Activated CD8-positive, alpha-beta memory T cell treated with anti-CD3 and anti-CD28 coated beads, Interleukin-2, amount 10 ng/mL, durations not matched to agents 7 days and 5 days (primary cell): Measurements from ENCODE around the gene MIDN. TPM values are rescaled to one million over a fixed set of nuclear protein-coding genes. Genes with fewer than 3 reads are reported as not detected.

Experiments
- ATAC-seq: fragments of 150-1000 bp; cut with Tn5 transposase; one replicate; pipeline ENCODE4 v1.10.0; 2021; ENCODE audit warnings: moderate library complexity
- CTCF ChIA-PET: fragments of 350-600 bp; sonication (Branson Sonifier 250); formaldehyde crosslinking; loops from one replicate; lab custom pipeline; 2021; ENCODE audit warnings: antibody characterized with exemption; lab: Charles Lee
- DNase-seq: peaks from one replicate; pipeline ENCODE4 v3.0.0-alpha.2; 2020
- H3K27ac Mint-ChIP-seq: one replicate; pipeline ENCODE4 v1.8.0; 2021; ENCODE audit warnings: mild to moderate bottlenecking, mixed read lengths
- H3K27me3 Mint-ChIP-seq: one replicate; pipeline ENCODE4 v1.8.0; 2021; ENCODE audit warnings: mixed read lengths
- H3K36me3 Mint-ChIP-seq: one replicate; pipeline ENCODE4 v1.8.0; 2021; ENCODE audit warnings: mild to moderate bottlenecking, mixed read lengths
- H3K4me1 Mint-ChIP-seq: one replicate; pipeline ENCODE4 v1.8.0; 2021; ENCODE audit warnings: mixed read lengths
- H3K4me3 Mint-ChIP-seq: one replicate; pipeline ENCODE4 v1.8.0; 2021; ENCODE audit warnings: mild to moderate bottlenecking, moderate library complexity, mixed read lengths
- H3K9me3 Mint-ChIP-seq: one replicate; pipeline ENCODE4 v1.8.0; 2022; ENCODE audit warnings: low read depth, mixed read lengths
- total RNA-seq, 2 experiments: library from RNA; stranded (reverse); gene quantifications; one replicate each; pipeline ENCODE4 v1.2.3, GENCODE V29; 2021

The MIDN gene
- total RNA-seq, 2 experiments from 2014 or later: 73.3 to 88.6 TPM

- Mint-ChIP-seq H3K27me3 (no peaks in the 10 kb centered on the region), H3K36me3 (peaks cover 7% of the 10 kb centered on the region), H3K9me3 (no peaks in the 10 kb centered on the region), H3K27ac (peak overlapping the region; percentile 86), H3K4me1 (peaks cover 27% of the 10 kb centered on the region), H3K4me3 (peak overlapping the region; percentile 54)
- DNase-seq (no peak), ATAC-seq (no peak)
- CTCF ChIA-PET: interaction anchor here (0.9 to 1.2 kb wide), 4 partner anchors 8 to 30 kb away, joined by 3 to 5 read pairs (median 3); no protein-coding TSS in a partner anchor
Measured at GRCh38 chr19:1214299-1214861, 34.0 kb upstream of the MIDN start.

DNA sequence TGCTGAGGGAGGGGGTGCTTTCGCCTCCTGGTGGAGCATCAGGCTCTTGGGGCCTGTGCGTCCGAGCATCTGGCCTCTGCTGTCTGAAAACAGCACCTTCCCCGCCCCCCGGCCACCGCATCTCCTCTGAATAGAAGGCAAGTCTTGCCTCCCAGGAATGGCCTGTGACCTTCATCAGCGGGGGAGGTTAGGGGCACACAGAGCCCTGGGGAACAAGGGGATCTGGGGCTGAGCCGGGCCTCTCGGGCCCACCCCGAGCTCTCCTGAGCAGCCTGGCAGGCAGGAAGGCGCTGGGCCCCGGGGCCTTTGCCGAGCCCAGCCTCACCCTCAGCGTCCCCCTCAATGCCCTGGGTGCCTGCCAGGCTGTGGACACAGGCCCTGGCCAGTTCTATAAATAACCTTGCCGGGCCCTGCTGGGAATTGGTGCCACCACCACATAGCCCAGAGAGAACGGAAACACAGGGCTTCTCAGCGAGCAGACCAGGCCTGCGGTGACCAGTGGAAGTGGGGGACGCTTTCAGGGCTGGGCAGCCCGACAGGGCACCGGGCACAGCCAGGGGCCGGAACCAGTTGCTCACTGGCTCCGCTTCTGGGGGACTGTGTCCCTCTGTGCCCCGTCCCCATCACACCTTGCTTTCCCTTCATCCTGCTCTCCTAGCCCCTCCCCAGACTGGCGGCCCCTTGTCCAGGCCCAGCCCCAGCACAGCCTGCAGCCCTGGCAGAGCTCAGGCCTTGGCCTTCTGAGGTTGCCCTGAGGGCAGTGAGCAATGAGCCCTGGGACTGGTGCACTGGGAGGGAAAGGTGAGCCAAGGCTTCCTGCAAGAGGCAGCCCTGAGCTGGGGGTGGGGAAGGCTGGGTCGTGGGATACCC is 33.3 kb upstream of the MIDN start:
- H3K36me3 Mint-ChIP-seq: peaks cover 5% of the 10 kb centered on the region
- H3K4me3 Mint-ChIP-seq: no peak overlapping the region
- H3K9me3 Mint-ChIP-seq: no peaks in the 10 kb centered on the region
- no peaks in the 10 kb centered on the region for H3K27me3 Mint-ChIP-seq
- CTCF ChIA-PET: interaction anchor here (1.0 kb wide), 1 partner anchor 29 kb away, joined by 3 read pairs; no protein-coding TSS in a partner anchor
- peaks cover 20% of the 10 kb centered on the region for H3K4me1 Mint-ChIP-seq
- no peak for ATAC-seq
- no peak for DNase-seq
- no peak overlapping the region for H3K27ac Mint-ChIP-seq

- ATAC-seq: no peak
- Mint-ChIP-seq H3K36me3 (peaks cover 5% of the 10 kb centered on the region), H3K27me3 (no peaks in the 10 kb centered on the region), H3K4me1 (peaks cover 17% of the 10 kb centered on the region), H3K4me3 (no peak overlapping the region), H3K27ac (no peak overlapping the region), H3K9me3 (no peaks in the 10 kb centered on the region)
- DNase-seq: no peak
- CTCF ChIA-PET: interaction anchor here (1.2 to 1.8 kb wide), 3 partner anchors 24 to 104 kb away, joined by 3 to 4 read pairs (median 4); partner anchors contain the start of gene ATP5F1D
Measured at GRCh38 chr19:1216756-1217155, 31.6 kb upstream of the MIDN start.

DNA sequence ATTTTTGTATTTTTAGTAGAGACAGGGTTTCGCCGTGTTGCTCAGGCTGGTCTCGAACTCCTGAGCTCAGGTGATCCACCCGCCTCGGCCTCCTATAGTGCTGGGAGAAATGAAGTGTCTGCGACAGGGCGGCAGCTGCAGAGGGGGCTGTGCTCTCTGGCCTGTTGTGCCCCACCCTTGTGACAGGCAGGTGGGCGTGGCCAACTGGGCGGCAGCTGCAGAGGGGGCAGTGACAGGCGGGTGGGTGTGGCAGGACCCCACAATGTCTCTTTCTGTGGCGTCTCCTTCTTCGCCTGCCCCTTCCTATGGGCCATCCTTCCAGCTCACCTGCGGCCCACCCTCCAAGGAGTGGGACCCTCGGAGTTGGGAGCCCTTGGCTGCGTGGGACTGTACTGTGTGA is 31.0 kb upstream of the MIDN start:
- Mint-ChIP-seq H3K36me3 (peaks cover 5% of the 10 kb centered on the region), H3K9me3 (no peaks in the 10 kb centered on the region), H3K4me3 (no peak overlapping the region), H3K27ac (no peak overlapping the region), H3K27me3 (no peaks in the 10 kb centered on the region), H3K4me1 (peaks cover 17% of the 10 kb centered on the region)
- CTCF ChIA-PET: interaction anchor here (0.8 to 1.8 kb wide), 4 partner anchors 22 to 104 kb away, joined by 3 to 4 read pairs (median 4); no protein-coding TSS in a partner anchor
- DNase-seq (no peak), ATAC-seq (no peak)

GRCh38 chr19:1218751-1219567 is 29.4 kb upstream of the MIDN start:
- Mint-ChIP-seq H3K36me3 (no peaks in the 10 kb centered on the region), H3K27me3 (no peaks in the 10 kb centered on the region)
- CTCF ChIA-PET: interaction anchor here (1.1 to 1.5 kb wide), 2 partner anchors 25 to 47 kb away, joined by 3 to 5 read pairs; no protein-coding TSS in a partner anchor

GRCh38 chr19:1219786-1220476 is 28.5 kb upstream of the MIDN start:
- Mint-ChIP-seq H3K9me3 (no peaks in the 10 kb centered on the region), H3K27ac (no peak overlapping the region), H3K4me3 (no peak overlapping the region), H3K36me3 (no peaks in the 10 kb centered on the region), H3K27me3 (no peaks in the 10 kb centered on the region), H3K4me1 (peaks cover 3% of the 10 kb centered on the region)
- CTCF ChIA-PET: interaction anchor here (1.1 kb wide), 1 partner anchor 24 kb away, joined by 5 read pairs; no protein-coding TSS in a partner anchor
- DNase-seq (no peak), ATAC-seq (no peak)

More at GRCh38 chr19:1218751-1219567, 29.4 kb upstream of the MIDN start:
- Mint-ChIP-seq H3K4me1 (peaks cover 7% of the 10 kb centered on the region), H3K27ac (no peak overlapping the region), H3K9me3 (no peaks in the 10 kb centered on the region), H3K4me3 (no peak overlapping the region)
- DNase-seq (no peak), ATAC-seq (no peak)

- Mint-ChIP-seq H3K36me3 (no peaks in the 10 kb centered on the region), H3K9me3 (no peaks in the 10 kb centered on the region), H3K27me3 (no peaks in the 10 kb centered on the region), H3K4me3 (no peak overlapping the region), H3K4me1 (peaks cover 2% of the 10 kb centered on the region), H3K27ac (no peak overlapping the region)
- no peak for ATAC-seq
- no peak for DNase-seq
- CTCF ChIA-PET: interaction anchor here (1.0 kb wide), 1 partner anchor 14 kb away, joined by 3 read pairs; no protein-coding TSS in a partner anchor
Measured at GRCh38 chr19:1220477-1220930, 27.9 kb upstream of the MIDN start.

DNA sequence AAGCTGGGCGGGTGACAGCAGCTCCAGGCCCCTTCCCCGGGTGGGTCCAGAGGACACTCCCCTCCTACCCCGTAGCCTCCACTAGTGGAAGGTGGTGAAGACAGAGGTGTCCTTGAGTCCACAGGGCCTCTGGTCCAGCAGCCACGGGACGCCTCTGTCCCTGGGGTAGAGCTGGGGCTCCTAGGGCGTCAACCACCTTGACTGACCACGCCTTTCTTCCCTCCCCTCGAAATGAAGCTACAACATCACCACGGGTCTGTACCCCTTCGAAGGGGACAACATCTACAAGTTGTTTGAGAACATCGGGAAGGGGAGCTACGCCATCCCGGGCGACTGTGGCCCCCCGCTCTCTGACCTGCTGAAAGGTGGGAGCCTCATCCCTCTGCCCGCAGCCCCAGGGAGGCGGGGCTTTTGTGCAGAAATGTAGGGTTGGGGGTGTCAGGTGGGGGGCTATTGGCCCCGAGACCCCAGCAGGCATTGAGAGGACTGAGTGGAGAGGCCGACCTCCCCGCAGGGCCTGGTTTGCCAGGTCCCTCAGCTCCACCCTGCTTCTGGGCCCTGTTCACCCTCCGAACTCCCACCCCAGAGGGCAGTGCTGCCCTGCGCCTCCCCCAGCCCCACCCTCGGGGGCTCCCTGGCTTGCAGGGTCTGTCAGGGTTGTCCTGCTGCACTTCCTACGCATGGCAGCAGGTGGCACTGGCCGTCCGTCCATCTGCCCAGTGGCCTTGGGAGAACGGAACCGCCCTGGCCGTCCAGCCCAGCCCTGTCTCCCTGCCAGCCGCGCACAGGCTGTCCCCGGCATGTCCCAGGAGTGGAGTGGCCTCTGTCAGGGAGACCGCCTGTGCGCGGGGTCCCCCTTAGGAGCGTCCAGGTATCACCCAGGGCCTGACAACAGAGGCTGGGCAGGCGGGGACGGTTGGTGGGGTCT is 27.1 kb upstream of the MIDN start:
- no peak for DNase-seq
- CTCF ChIA-PET: interaction anchor here (0.8 to 1.8 kb wide), 3 partner anchors 7 to 34 kb away, joined by 3 to 5 read pairs (median 3); no protein-coding TSS in a partner anchor
- H3K4me3 Mint-ChIP-seq: no peak overlapping the region
- no peak overlapping the region for H3K27ac Mint-ChIP-seq
- no peaks in the 10 kb centered on the region for H3K36me3 Mint-ChIP-seq
- H3K27me3 Mint-ChIP-seq: no peaks in the 10 kb centered on the region
- no peak for ATAC-seq
- H3K4me1 Mint-ChIP-seq: peaks cover 1% of the 10 kb centered on the region
- no peaks in the 10 kb centered on the region for H3K9me3 Mint-ChIP-seq

DNA sequence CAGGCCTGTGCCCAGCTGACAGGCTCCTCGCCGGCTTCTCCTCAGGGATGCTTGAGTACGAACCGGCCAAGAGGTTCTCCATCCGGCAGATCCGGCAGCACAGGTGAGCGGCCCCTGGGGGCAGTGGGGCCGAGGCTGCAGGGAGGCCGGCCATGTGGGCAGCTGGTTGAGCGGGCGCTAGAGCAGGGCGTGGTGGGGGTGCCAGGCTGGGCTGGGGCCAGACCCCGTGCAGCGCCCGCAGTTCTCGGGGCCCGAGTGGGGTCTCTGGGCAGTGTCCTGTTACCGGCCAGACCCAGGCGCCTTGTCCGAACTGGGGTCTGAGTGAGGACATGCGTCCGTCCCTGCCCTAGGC is 26.5 kb upstream of the MIDN start:
- H3K36me3 Mint-ChIP-seq: no peaks in the 10 kb centered on the region
- DNase-seq (no peak), ATAC-seq (no peak)
- no peak overlapping the region for H3K4me3 Mint-ChIP-seq
- H3K27me3 Mint-ChIP-seq: no peaks in the 10 kb centered on the region
- no peak overlapping the region for H3K27ac Mint-ChIP-seq
- H3K4me1 Mint-ChIP-seq: peaks cover 1% of the 10 kb centered on the region
- H3K9me3 Mint-ChIP-seq: no peaks in the 10 kb centered on the region
- CTCF ChIA-PET: interaction anchor here (0.8 to 2.6 kb wide), 3 partner anchors 8 to 35 kb away, joined by 3 to 8 read pairs (median 5); no protein-coding TSS in a partner anchor

GRCh38 chr19:1222394-1222793 is 26.0 kb upstream of the MIDN start:
- no peaks in the 10 kb centered on the region for H3K4me1 Mint-ChIP-seq
- H3K4me3 Mint-ChIP-seq: no peak overlapping the region
- no peak for DNase-seq
- H3K9me3 Mint-ChIP-seq: no peaks in the 10 kb centered on the region
- no peaks in the 10 kb centered on the region for H3K27me3 Mint-ChIP-seq
- no peak for ATAC-seq
- no peaks in the 10 kb centered on the region for H3K36me3 Mint-ChIP-seq
- no peak overlapping the region for H3K27ac Mint-ChIP-seq
- CTCF ChIA-PET: interaction anchor here (0.8 to 2.6 kb wide), 7 partner anchors 8 to 119 kb away, joined by 3 to 8 read pairs (median 4); partner anchors contain the start of gene ATP5F1D

GRCh38 chr19:1223018-1223855 is 25.1 kb upstream of the MIDN start:
- Mint-ChIP-seq H3K9me3 (no peaks in the 10 kb centered on the region), H3K4me3 (no peak overlapping the region), H3K27ac (no peak overlapping the region), H3K27me3 (no peaks in the 10 kb centered on the region), H3K4me1 (no peaks in the 10 kb centered on the region), H3K36me3 (peaks cover 2% of the 10 kb centered on the region)
- peak; percentile 28 for ATAC-seq
- CTCF ChIA-PET: interaction anchor here (0.9 to 2.6 kb wide), 7 partner anchors 9 to 120 kb away, joined by 3 to 8 read pairs (median 5); partner anchors contain the start of gene ATP5F1D
- no peak for DNase-seq
